ENCODE results near the gene LRRC40.

LRRC40 gene

GRCh38 chr1:70112838-70113237, 92.5 kb downstream of the LRRC40 start:
- DNase-seq: no peak

- no peak for DNase-seq
Observed at GRCh38 chr1:70109241-70109640, 96.1 kb downstream of the LRRC40 start.

GRCh38 chr1:70103770-70104169, 101.6 kb downstream of the LRRC40 start:
- no peak for DNase-seq

- DNase-seq: no peak
Observed at GRCh38 chr1:70101774-70102173, 103.6 kb downstream of the LRRC40 start.

GRCh38 chr1:70101231-70101630, 104.1 kb downstream of the LRRC40 start:
- DNase-seq: no peak
